GM19463 (cell line): Measurements from ENCODE around the gene SFTPA2.
A peak's percentile ranks its signal among the peaks of the same experiment; 100 is the strongest.
"Not testable (repeated sequence)": the region's sequence is repeated elsewhere in the genome, so short reads cannot be mapped to it uniquely, and the experiment has no call there.

Source experiments
- ATAC-seq: cut with Tn5 transposase; IDR thresholded peaks from one replicate; pipeline ENCODE4 v1.9.1; 2021; ENCODE audit warnings: mild to moderate bottlenecking, moderate library complexity; ENCODE audit not compliant: unreplicated experiment

SFTPA2 gene

GRCh38 chr10:79516532-79517205 lies 43.5 kb downstream of the SFTPA2 start:
- not testable (repeated sequence) for ATAC-seq

GRCh38 chr10:79511891-79512583 lies 48.2 kb downstream of the SFTPA2 start, which contains the start of gene EIF5AL1:
EIF5AL1 (plus strand) TSS chr10:79512533; CDS start chr10:79512650, 117 bp downstream.
- ATAC-seq, result not testable (repeated sequence)

- not testable (repeated sequence) for ATAC-seq
Observed at GRCh38 chr10:79509934-79510508, 50.2 kb downstream of the SFTPA2 start.

GRCh38 chr10:79509306-79509933 lies 50.8 kb downstream of the SFTPA2 start:
- ATAC-seq, result peak; percentile 63

GRCh38 chr10:79508245-79508644 lies 52.0 kb downstream of the SFTPA2 start:
- not testable (repeated sequence) for ATAC-seq

GRCh38 chr10:79507440-79508167 lies 52.6 kb downstream of the SFTPA2 start:
- ATAC-seq, result no peak
